ENCODE results near the gene RASSF8.

Gene RASSF8

GRCh38 chr12:25993901-25994651, 35.6 kb downstream of the RASSF8 start:
- no peak for FAIRE-seq

DNA sequence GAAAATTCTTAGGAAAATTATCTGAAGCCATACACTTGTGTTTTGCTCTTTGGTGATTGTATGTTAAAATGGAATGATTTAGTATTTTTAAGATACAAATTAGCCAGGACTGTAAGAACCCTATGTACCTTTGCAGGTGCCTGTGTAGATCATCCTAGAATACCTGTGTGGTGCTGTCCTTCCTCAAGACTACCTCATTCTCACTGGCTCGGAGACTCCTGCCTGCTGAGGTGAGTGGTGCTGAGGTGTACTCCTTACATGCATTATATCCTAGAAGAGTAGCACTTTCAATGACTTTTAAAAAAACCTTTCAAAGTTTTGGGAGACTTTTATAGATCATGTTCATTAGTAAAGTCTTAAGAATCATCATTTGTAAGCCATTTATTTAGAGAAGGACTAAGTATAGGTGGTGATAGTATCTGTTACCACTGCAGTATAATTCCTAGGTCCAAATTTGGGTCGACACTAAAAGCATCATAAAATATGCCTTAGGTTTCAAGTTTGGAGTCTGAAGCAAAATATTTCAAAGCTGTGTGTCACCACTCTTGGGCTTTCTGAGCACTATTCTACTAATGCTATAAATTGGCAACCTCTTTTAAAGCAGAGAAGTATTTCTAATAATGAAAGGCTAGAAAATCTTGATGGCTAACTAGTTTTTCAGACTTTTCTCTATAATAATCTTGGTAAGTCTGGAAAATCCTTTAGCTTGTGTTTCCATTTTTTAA, 36.6 kb downstream of the RASSF8 start:
- FAIRE-seq, result no peak

DNA sequence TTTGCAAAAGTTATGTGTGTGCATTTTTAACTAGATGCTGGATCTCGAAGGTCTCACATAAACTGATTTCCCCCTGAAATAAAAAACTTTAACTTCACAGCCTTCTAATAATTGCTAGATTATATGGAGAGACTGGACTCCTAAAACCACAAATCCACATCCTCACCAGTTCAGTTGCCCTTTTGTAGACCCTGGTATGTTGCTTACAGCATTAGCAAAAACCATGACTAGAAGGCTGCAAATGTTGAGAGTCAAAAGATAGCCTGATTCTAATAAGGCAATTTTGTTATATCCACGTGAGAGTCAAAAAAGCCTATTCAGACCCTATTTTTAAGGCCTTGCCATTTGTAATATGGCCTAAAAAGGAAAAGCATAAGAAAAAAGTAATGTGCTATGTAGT, 37.4 kb downstream of the RASSF8 start:
- no peak for FAIRE-seq

GRCh38 chr12:25996677-25997076, 38.2 kb downstream of the RASSF8 start:
- peak; percentile 25 for FAIRE-seq

- peak; percentile 39 for FAIRE-seq
These were observed 38.9 kb downstream of the RASSF8 start for GRCh38 chr12:25997201-25997963.

GRCh38 chr12:26000898-26001297, 42.4 kb downstream of the RASSF8 start:
- no peak for FAIRE-seq

- FAIRE-seq, result no peak
These were observed 43.0 kb downstream of the RASSF8 start for GRCh38 chr12:26001530-26001929.

DNA sequence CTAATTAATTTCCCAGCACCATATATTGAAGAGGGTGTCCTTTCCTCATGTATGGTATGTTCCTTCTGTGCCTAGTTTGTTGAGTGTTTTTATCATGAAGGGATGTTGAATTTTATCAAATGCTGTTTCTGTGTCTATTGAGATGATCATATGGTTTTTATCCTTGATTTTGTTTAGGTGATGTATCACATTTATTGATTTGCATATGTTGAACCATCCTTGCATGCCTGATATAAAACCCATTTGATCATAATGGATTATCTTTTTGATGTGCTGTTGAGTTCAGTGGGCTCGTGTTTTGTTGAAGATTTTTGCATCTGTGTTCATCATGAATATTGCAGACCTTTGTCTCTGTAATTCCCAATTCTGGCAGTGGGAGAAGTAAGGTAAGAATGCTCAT, 44.6 kb downstream of the RASSF8 start:
- no peak for FAIRE-seq

DNA sequence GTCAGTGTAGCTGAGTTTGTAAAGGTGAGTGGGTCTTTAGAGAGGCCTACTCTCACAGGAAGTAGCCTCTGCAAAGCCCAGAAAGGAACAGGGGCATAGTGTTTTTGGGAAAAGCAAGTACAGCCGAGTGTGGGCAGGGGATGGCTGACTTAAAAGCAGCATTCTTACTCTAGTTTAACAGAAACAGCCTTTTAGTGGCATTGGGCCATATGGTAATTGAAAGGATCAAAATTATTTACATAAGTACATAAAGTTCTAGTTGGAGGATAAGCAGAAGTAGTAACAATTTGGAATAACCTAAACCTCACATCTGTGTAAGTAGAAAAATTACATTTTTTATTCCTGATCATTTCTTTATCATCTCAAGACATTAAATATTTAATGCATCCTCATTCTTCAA, 49.1 kb downstream of the RASSF8 start:
- FAIRE-seq, result no peak

DNA sequence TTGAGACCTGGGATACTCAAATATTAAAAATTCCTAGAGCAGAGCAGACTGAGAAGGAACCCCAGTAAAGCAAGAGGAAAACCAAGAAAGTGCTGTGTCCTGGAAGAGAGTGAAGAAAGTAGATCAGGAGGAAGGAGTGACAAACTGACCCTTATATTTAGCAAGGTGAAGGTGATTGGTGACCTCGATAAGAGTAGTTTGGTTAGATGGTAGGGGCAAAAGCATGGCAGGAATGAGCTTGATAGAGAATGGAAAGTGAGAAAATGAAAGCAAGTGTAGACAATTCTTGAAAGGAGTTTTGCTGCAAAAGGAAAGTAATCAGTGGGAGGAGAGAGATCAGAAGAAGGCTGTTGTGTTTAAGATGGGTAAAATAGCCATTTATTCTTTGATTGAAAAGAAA, 51.1 kb downstream of the RASSF8 start:
- FAIRE-seq, result no peak

GRCh38 chr12:26010293-26010821, 51.9 kb downstream of the RASSF8 start:
- FAIRE-seq, result no peak

- no peak for FAIRE-seq
These were observed 52.6 kb downstream of the RASSF8 start for GRCh38 chr12:26011099-26011498.

DNA sequence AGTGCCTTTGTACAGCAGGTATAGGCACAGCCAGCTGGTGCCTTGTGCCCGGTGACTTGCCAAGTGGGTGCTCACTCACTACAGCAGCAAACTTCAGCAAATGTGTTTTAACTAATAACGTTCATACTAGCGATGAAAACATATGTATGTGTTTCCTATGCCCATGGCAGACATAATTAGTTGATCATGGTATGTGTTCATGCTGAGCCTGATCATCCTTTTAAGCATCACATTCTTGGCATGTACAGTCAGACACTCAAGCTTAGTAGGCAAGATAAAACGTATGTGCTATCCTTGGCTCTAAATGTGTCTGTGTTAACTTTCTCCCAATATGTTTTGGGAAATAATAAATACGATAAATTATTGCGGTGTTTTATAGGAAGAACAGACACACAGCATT, 55.6 kb downstream of the RASSF8 start:
- no peak for FAIRE-seq

- FAIRE-seq, result no peak
These were observed 58.0 kb downstream of the RASSF8 start for GRCh38 chr12:26016516-26016915.

GRCh38 chr12:26017484-26018211, 59.2 kb downstream of the RASSF8 start:
- peak; percentile 45 for FAIRE-seq

DNA sequence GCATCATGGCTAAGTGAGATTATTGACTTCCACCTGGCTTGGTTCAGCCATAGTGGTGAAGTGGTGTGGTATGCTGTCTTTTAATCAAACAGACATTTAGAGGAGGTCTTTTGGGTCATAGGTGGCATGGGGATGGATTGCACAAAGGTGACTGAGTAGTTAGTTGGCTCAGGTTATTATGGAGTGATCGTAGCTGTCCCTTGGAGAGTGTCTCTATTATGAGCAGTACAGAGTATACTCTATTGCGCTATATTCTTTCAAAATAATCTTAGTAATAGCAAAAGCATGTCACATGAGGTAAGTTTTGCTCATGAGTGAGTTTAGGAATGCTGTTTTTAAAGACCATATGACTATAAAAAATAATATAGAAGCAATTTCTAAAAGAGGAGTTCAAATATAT, 60.4 kb downstream of the RASSF8 start:
- peak; percentile 48 for FAIRE-seq

DNA sequence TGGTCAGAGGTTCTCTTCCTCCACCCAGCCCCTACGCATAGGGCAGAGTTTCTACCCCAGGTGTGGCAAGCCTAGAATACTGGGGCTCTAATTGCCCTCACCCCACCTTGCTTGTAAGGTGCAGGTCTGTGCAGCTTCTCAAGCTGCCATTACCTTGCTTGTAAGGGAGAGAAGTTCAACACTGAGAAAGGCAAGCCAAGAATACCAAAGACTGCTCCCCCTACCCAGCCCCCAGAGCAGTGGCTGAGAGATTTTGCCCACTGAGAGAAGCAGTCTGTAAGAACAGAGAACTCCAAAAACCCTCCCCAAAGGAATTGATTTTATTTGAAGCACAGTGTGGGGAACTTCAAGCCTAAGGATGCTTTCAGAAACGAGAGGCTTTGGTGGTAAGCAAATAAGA, 63.1 kb downstream of the RASSF8 start:
- FAIRE-seq, result no peak

GRCh38 chr12:26022043-26022442, 63.6 kb downstream of the RASSF8 start:
- no peak for FAIRE-seq

DNA sequence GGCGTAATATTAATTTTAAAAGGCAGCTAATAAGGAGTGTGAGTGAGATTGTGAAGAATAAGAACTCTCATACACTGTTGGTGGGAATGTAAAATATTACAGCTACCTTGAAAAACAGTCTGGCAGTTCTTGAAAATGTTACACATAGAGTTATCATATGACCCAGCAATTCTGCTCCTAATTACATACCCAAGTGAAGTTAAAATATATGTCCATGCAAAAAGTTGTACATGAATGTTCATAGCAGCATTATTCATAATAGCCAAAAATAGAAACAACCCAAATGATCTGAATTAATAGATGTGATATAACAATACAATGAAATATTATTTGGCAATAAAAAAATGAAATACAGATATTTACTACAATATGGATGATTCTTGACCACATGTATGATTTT, 68.2 kb downstream of the RASSF8 start:
- no peak for FAIRE-seq

DNA sequence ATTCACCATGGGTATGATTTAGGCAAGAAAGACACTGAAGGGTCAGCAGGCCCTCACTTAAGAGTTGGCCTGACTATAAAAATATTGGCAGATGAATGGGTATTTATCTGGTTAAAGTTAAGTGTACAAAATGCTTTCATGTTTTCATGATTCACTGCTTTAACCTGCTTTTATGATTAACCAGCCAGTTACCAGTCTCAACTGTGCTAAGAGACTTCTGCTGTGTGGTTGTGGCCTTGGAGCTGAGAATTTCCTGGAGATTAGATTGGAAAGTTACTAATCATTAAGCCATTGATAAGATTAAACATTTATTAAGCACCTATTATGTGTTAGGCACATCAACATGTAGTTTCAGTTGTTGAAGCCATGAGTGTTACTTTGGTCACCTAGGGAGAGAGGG, 68.9 kb downstream of the RASSF8 start:
- no peak for FAIRE-seq

- peak; percentile 97 for FAIRE-seq
These were observed 70.7 kb downstream of the RASSF8 start for GRCh38 chr12:26028953-26029735.

- no peak for FAIRE-seq
These were observed 71.2 kb downstream of the RASSF8 start for GRCh38 chr12:26029736-26030022.
